ENCODE results near the gene ITGB6. TPM values are rescaled to one million over a fixed set of nuclear protein-coding genes. Genes with fewer than 3 reads are reported as not detected.
"Not testable (repeated sequence)": the region's sequence is repeated elsewhere in the genome, so short reads cannot be mapped to it uniquely, and the experiment has no call there.

The ITGB6 gene
- polyA plus RNA-seq, 3 donors = 10.7 to 20.3 (median 19.6) TPM

GRCh38 chr2:160201849-160202539 lies 1.9 kb upstream of the ITGB6 start:
- no peak for DNase-seq (ENCODE audit: extremely low read depth in 1 of 11, low read depth in 9 of 11, low spot score in 4 of 11)

GRCh38 chr2:160200921-160201320 lies 849 bp upstream of the ITGB6 start:
- no peak for DNase-seq (ENCODE audit: extremely low read depth in 1 of 11, low read depth in 9 of 11, low spot score in 4 of 11)

GRCh38 chr2:160199053-160199452 lies 1.0 kb downstream of the ITGB6 start:
- no peak for DNase-seq (ENCODE audit: extremely low read depth in 1 of 11, low read depth in 9 of 11, low spot score in 4 of 11)

- no peak for DNase-seq (ENCODE audit: extremely low read depth in 1 of 11, low read depth in 9 of 11, low spot score in 4 of 11)
Measured at GRCh38 chr2:160197587-160197986, 2.5 kb downstream of the ITGB6 start.

- DNase-seq (ENCODE audit: extremely low read depth in 1 of 11, low read depth in 9 of 11, low spot score in 4 of 11) = no peak
Measured at GRCh38 chr2:160194946-160195345, 5.1 kb downstream of the ITGB6 start.

- DNase-seq (ENCODE audit: extremely low read depth in 1 of 11, low read depth in 9 of 11, low spot score in 4 of 11) = no peak
Measured at GRCh38 chr2:160194351-160194750, 5.7 kb downstream of the ITGB6 start.

GRCh38 chr2:160181146-160181836 lies 18.8 kb downstream of the ITGB6 start:
- DNase-seq (ENCODE audit: extremely low read depth in 1 of 11, low read depth in 9 of 11, low spot score in 4 of 11) = not testable (repeated sequence)

GRCh38 chr2:160180690-160181089 lies 19.4 kb downstream of the ITGB6 start:
- not testable (repeated sequence) for DNase-seq (ENCODE audit: extremely low read depth in 1 of 11, low read depth in 9 of 11, low spot score in 4 of 11)

GRCh38 chr2:160180172-160180571 lies 19.9 kb downstream of the ITGB6 start:
- DNase-seq (ENCODE audit: extremely low read depth in 1 of 11, low read depth in 9 of 11, low spot score in 4 of 11) = no peak

GRCh38 chr2:160175169-160176134 lies 24.6 kb downstream of the ITGB6 start:
- no peak for DNase-seq (ENCODE audit: extremely low read depth in 1 of 11, low read depth in 9 of 11, low spot score in 4 of 11)

- DNase-seq (ENCODE audit: extremely low read depth in 1 of 11, low read depth in 9 of 11, low spot score in 4 of 11) = no peak
Measured at GRCh38 chr2:160174322-160174721, 25.8 kb downstream of the ITGB6 start.

GRCh38 chr2:160169988-160170387 lies 30.1 kb downstream of the ITGB6 start:
- no peak for DNase-seq (ENCODE audit: extremely low read depth in 1 of 11, low read depth in 9 of 11, low spot score in 4 of 11)

GRCh38 chr2:160169471-160169870 lies 30.6 kb downstream of the ITGB6 start:
- no peak for DNase-seq (ENCODE audit: extremely low read depth in 1 of 11, low read depth in 9 of 11, low spot score in 4 of 11)

GRCh38 chr2:160168878-160169277 lies 31.2 kb downstream of the ITGB6 start:
- DNase-seq (ENCODE audit: extremely low read depth in 1 of 11, low read depth in 9 of 11, low spot score in 4 of 11) = peak in 2 of 11 donors; percentile 49 to 55

- DNase-seq (ENCODE audit: extremely low read depth in 1 of 11, low read depth in 9 of 11, low spot score in 4 of 11) = no peak
Measured at GRCh38 chr2:160167089-160167740, 32.9 kb downstream of the ITGB6 start.

- no peak for DNase-seq (ENCODE audit: extremely low read depth in 1 of 11, low read depth in 9 of 11, low spot score in 4 of 11)
Measured at GRCh38 chr2:160165996-160166395, 34.1 kb downstream of the ITGB6 start.

GRCh38 chr2:160165081-160165480 lies 35.0 kb downstream of the ITGB6 start:
- no peak for DNase-seq (ENCODE audit: extremely low read depth in 1 of 11, low read depth in 9 of 11, low spot score in 4 of 11)

GRCh38 chr2:160157861-160158829 lies 41.9 kb downstream of the ITGB6 start:
- DNase-seq (ENCODE audit: extremely low read depth in 1 of 11, low read depth in 9 of 11, low spot score in 4 of 11) = no peak
